GM21367 (cell line): ENCODE data around the gene RAB8B.

Experiments used
- ATAC-seq: cut with Tn5 transposase; IDR thresholded peaks from one replicate; pipeline ENCODE4 v1.9.1; 2021; ENCODE audit not compliant: unreplicated experiment

Gene RAB8B

DNA sequence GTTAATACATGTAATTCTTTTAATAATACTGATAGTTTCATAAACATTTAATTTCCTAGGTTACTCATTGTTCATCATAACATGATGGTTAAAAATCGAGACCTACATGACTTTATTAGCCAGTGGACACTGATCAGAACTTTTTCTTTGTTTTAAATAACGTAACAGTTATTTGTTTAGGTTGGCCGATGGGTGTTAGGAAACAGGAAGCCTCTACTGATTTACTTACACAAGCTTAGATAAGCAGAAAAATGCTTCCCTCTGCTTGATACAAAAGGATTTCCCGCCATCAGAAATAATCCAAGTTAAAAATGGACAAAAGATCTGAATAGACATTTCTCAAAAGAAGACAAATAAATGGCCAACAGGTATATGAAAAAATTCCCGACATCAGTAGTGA lies 71.4 kb downstream of the RAB8B start:
- no peak for ATAC-seq

GRCh38 chr15:63261311-63261710 lies 71.9 kb downstream of the RAB8B start:
- ATAC-seq, result no peak

DNA sequence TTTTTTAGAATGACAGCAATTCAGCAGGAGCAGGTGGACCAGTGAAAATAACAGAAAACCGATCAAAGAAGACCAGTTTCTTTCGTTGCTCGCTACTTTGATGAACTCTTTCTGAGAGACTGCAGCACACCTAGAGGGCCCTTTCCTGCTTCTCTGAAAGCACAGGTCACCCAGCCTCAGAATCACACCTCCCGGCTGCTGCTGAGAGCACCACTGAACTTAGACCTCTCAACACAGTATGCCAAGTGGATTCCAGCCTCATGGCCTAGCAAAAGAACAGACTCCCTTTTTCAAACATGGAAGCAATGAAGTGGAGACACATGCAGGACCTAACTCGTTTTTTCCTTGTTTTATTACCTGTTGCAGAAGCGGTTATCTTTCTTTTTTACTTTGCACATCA lies 74.1 kb downstream of the RAB8B start:
- no peak for ATAC-seq

GRCh38 chr15:63264688-63265293 lies 75.4 kb downstream of the RAB8B start:
- no peak for ATAC-seq

DNA sequence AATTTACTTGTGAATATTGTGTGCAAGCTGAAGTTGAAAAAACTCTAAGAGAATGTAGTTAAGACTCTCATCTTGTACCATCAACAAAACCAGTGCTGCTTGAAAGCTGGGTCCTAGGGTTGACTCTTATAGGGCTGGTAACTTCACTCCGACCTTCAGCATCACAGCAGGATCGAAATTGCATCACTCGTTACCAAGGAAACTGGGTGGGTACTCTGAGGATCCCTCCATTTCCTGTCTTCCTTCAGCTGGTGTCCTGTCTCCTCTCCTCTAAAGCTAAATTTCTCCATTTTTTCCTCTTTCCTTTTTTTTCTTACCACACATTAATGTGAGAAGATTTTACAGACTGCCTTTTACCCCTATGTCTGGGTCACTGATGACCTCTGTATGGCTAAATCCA lies 85.0 kb downstream of the RAB8B start:
- ATAC-seq, result no peak

- ATAC-seq, result no peak
Observed at GRCh38 chr15:63276342-63277037, 87.1 kb downstream of the RAB8B start.

DNA sequence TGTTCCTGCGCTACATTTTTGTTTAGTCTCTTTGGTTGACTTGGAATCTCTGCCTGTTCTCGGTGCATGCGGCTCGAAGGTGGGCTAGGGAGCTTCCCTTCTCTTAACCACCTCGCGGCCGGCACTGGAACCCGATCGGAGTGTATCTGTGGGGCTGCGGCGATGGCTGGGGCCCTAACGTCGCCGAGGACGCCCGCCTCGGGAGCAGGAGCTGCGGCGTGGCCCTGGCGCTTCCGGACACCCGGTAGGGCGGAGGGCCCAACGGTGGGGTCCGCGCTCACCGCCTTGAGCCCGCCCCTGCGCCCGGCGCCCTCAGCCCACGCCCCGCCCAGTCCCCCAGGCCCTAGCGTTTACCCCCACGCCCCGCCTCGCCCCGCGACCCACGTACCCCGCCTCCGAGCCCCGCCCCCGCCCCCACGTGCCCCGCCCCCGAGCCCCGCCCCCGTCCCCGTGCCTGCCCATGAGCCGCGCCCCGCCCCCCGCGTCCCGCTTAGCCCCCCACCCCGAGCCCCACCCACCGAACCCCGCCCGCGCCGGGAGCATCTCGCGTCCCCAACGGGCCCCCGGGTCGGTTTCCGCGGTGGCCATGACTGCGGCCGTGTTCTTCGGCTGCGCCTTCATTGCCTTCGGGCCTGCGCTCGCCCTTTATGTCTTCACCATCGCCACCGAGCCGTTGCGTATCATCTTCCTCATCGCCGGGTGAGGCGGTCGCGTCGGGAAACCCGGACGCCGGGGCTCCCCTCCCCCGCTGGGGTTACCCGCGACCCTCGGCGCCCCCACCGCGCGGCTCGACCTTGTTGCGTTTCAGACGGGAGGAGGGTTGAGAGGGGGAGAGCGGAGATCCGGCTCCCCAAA lies 87.9 kb downstream of the RAB8B start, which contains the start of gene APH1B:
APH1B (plus strand) TSS at position 568 of the 855 bp plus-strand sequence; CDS start at position 587, 19 bp downstream.
- peak; percentile 62 for ATAC-seq

DNA sequence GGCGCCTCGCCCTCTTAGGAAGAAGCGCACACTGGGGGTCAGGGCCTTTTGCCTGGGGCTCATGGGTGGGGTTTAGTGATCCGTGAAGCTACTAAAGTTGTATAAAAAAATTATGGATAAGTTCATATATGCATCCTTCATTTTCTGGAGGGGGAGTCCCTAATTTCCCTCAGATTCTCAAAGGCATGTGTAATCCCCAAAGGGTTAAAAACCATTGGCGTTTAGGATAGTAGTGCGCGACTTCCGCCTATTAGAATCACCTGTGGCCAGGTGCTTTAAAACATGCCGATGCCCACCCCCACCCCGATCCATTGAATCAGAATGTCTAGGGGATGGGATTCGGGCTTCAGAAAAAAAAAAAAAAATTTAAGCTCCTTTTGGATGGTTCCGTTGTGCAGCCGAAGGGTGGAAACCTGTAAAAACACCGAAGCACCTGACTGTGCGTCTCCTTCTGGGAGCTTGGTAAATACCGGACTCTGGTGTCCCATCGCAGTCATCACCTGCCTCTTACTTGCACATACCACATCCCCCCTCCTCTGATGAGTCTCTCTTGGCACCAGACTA lies 88.6 kb downstream of the RAB8B start:
- ATAC-seq, result no peak

- no peak for ATAC-seq
Observed at GRCh38 chr15:63283126-63283525, 93.7 kb downstream of the RAB8B start.

GRCh38 chr15:63284335-63284734 lies 94.9 kb downstream of the RAB8B start:
- no peak for ATAC-seq

- no peak for ATAC-seq
Observed at GRCh38 chr15:63287109-63287508, 97.7 kb downstream of the RAB8B start.

GRCh38 chr15:63288342-63288741 lies 98.9 kb downstream of the RAB8B start:
- no peak for ATAC-seq

DNA sequence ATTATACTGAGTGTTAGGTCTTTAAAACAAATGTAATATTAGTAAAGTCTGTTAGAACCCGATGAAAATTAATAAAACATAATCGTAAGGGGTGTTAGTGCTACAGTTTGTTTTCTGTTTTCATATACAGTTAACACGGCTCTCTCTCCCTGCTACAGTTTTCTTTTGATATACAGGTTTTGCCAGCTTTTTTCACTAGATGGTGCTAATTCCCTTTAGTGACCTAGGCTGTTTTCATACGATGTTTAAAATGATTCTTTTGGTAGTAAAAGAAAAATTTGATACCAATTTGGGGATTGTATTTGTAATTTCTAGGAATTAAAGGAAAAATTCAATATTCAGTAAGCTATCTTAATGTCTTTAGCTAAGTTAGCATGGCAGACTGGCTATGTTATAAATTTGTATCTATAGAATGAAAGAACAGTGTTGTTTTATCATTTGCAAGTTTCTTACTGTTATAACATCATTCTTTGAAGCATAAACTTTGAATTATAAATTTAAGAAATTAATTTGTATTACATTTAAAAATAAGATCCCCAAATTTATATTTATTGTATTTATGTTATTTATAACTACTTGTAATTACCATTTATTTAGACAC lies 99.5 kb downstream of the RAB8B start:
- no peak for ATAC-seq

GRCh38 chr15:63291507-63291906 lies 102.1 kb downstream of the RAB8B start:
- no peak for ATAC-seq

GRCh38 chr15:63292241-63292640 lies 102.8 kb downstream of the RAB8B start:
- no peak for ATAC-seq

DNA sequence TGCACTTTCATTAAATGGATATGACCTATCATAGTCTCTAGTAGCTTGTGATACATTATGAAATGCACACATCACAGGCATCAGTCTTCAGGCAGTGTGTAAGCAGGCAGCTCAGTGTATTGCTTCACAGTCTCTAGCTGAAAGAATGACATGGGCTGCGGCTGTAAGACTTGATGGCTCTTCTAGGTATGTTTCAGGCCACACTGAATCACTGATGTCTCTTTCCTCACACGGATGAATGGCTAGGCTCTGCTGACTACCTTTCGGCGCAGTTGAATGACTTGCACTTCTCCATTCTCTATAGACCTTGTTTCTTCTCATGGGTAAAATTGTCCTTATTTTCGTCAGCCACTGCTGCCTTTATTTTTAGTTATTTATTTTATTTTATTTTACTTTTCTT lies 103.4 kb downstream of the RAB8B start:
- ATAC-seq, result no peak

GRCh38 chr15:63294359-63294758 lies 105.0 kb downstream of the RAB8B start:
- ATAC-seq, result no peak

DNA sequence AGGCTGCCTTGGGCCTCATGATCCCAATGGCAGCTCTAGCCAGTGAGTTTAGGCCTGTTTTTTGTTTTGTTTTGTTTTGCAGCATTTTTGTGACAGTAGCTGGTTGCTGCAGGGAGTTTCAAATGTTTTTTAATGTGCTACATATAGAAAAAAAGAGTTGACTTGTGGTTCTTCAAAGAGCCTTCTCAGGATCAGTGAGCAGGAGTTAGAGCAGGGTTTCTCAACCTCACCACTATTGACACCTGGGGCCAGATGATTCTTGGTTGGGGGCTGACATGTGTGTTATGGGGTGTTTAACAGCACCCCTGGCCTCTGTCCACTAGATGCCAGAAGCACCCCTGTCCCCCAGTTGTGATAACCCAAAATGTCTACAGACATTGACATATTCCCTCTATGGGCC lies 105.9 kb downstream of the RAB8B start:
- ATAC-seq, result no peak

- no peak for ATAC-seq
Observed at GRCh38 chr15:63296195-63296594, 106.8 kb downstream of the RAB8B start.

DNA sequence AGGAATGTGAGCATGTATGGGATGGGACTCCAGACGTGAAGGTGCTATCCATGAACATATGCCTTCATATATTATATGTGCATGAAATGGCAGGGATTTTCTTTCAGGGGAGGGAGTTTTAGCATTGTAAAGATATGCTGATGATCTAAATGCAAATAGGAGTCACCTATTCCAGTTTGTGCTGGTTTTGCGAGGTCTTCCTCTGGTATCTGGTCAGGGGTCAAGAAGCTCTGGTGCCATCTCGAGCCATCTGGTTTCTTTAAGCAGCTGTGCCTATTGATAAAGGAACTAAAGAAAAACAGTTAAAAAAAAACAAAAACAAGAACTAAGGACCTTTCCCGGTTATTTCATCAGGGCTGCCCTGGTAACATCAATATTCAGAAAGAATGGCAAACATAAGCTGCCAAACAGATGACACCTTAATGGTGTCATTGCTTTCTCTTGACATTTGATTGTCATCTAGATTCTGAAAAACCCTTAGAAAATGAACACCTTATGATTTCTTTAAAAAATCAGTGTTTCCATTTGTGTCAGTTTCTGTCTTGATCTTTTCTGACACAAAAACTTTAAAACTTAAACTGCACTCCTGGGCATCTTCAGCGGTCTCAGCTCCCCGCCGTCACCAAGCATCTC lies 110.7 kb downstream of the RAB8B start:
- ATAC-seq, result no peak

DNA sequence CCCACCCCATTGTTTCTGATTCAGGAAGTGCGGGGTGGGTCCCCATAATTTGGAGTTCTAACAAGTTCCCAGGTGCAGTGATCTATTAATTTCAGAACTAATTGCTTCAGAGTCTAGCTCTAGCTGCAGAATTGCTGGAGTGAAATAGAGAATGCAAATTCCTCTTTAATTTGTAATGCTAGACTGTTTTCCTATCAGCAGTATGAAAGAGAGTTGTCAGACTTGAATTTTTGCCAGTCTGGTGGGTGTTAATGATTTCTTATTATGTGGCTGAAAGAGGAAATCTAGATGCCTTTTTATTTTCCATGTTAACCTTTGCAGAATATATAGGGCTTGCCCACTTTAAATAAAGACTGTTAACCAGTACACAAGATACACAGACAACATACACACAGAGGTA lies 111.7 kb downstream of the RAB8B start:
- ATAC-seq, result no peak
